GM21381 (cell line): Measurements from ENCODE around the gene MED16.

Experiments used
- ATAC-seq: cut with Tn5 transposase; IDR thresholded peaks from one replicate; pipeline ENCODE4 v1.9.1; 2021; ENCODE audit warnings: mild to moderate bottlenecking, moderate library complexity; ENCODE audit not compliant: unreplicated experiment

MED16 gene

DNA sequence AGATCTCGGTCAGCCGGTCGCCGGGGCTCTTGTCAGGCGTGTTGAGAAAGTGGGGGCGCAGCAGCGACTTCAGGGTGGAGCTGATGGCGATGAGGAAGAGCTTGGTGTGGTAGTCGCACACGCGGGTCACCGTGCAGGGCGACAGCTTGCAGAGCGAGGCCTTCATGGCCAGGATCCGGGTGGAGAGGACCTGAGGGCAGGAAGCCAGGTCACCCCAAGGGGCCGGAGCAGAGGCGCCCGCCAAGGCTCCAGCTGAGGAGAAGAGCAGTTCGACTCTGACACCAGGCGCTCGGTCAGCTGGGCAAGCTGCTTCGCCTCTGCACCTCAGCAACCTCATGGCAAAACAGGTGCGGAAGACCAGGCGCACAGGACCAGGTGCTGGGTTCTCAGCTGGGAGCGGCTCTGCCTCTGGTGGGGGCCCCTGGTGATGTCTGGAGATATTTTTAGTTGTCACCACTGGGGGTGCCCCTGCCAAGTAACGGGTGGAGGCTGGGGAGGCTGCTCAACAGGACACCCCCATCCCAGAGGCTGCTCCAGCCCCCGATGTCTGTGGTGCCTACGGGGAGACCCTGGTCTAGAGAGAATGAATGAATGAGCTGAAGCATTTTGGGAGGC is 17.6 kb downstream of the MED16 start:
- no peak for ATAC-seq

DNA sequence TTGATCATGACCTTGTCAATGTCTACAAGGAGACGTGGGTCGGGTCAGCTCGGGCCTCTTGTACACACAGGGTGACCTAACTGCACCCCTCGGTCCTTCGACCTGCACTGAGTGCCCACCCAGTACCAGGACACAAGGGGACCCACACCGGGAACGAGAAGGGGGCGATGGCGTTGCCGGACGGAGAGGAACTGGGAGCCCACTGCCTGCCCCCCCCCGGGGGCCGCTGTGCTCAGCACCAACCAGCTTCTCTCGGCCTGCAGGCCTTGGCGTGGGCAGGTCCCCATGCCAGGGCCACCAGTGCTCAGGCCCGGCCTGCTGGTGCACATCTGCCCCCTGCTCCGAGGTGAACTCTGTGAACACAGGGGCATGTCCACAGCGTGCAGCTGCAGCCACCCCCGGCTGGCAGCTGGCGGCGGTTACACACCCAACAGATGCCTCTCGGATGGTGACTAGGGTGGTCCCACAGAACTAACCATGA is 19.4 kb downstream of the MED16 start:
- no peak for ATAC-seq

DNA sequence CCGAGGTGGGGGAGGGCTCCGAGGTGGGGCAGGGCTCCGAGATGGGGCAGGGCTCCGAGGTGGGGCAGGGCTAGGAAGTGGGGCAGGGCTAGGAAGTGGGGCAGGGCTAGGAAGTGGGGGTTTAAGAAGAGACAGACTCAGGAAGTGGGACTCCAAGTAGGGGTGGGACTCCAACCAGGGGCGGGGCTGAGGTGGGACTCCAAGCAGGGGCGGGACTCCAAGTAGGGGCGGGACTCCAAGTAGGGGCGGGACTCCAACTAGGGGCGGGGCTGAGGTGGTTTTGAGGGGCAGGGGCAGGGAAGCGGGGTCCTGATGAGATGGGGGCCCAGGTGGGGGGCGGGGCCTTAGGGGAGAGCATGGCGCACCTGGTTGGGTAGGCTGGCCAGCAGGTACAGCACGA is 19.9 kb downstream of the MED16 start:
- no peak for ATAC-seq

DNA sequence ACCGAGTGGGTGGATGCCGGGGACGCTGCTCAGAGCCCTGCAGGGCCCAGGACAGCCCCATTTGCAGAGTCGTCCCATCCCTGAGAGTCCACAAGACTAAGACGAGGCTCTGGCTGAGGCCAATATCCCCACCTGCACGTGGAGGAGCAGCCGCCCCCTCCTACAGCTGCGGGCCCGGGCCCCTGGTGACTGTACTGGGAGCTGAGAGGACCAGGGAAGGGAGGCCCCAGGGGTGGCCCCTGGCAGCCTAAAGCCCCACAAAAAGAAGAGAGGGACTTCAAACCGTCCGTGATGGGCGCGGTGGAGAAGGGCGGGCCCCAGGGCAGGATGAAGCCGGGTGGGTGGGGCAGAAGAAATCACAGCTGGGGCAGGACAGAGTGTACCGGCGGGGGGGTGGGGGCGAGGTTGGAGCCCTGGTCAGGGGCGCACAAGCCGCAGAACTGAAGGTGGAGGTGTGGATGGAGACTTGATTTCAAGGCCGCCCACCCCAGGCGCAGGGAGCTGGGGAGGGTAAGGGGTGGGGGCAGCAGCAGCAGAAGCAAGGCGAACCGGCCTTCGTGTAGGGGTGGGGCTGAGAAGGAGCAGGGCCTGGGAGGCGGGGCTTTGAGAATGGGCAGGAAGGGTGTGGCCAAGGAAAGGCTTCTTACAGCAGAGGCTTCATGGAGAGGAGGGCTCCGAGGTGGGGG is 20.6 kb downstream of the MED16 start:
- no peak for ATAC-seq

DNA sequence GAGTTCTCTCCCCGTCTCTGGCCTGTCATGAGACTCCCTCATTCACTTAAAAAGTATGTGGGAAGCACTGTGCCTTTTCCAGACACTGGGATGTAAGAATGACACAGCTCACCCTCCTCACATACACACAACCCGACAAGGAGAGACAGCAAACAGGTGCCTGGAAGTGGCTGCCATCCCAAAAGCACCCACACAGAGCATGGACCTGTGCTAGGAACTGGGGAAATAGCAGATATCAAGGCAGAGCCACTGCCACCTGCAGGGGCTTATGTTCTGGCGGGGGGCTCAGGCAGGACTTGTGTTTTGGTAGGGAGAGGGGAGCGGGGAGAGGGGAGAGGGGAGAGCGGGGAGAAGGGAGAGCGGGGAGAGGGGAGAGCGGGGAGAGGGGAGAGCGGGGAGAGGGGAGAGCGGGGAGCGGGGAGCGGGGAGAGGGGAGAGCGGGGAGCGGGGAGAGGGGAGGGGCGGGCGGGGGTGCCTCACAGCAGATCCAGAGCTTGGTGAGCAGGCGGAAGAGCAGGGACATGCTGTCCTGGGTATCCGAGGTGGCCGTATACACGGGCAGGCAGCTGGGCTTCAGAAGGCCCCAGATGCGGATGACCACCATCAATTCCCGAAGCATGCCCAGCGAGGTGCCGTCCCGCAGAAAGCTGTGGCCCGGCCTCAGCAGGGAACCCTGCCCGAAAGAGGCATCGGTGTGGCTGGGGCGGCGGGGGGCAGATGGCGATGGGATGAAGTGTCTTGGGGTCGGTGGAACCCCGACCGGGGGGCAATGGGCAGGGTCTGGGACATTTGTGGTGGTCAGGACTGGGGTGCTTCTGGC is 21.3 kb downstream of the MED16 start:
- ATAC-seq = no peak

DNA sequence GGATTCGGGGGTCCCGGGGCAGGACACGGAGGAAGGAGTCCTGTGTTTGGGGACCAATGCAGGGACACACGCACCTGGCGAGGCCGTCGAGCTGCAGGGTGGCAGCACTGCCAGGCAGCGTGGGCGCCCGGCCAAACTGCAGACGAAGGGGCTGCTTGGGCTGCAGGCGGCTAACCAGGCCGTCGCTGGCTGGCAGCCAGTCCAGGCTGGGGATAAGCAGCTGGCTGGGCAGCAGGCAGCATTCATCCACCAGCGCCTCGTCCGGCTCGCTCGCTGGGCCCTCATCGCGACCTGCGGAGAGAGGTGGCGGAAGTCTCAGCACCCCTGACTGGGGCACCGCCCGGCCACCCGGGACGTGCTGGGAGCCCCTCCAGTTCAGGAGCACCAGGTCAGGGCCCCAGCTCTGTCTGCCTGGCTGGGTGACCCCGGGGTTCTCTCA is 22.0 kb downstream of the MED16 start:
- no peak for ATAC-seq

DNA sequence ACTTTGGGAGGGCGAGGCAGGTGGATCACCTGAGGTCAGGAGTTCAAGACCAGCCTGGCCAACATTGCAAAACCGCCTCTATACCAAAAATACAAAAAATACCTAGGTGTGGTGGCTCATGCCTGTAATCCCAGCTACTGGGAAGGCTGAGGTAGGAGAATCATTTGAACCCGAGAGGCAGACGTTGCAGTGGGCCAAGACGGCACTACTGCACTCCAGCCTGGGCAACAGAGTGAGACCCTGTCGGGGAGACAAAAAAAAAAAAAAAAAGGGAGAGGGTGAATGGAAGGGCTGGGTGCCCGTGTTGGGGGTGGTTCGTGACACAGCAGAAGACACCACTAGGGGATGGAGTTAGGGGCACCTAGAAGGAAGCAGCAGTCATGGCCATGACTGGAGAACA is 22.7 kb downstream of the MED16 start:
- ATAC-seq = no peak

DNA sequence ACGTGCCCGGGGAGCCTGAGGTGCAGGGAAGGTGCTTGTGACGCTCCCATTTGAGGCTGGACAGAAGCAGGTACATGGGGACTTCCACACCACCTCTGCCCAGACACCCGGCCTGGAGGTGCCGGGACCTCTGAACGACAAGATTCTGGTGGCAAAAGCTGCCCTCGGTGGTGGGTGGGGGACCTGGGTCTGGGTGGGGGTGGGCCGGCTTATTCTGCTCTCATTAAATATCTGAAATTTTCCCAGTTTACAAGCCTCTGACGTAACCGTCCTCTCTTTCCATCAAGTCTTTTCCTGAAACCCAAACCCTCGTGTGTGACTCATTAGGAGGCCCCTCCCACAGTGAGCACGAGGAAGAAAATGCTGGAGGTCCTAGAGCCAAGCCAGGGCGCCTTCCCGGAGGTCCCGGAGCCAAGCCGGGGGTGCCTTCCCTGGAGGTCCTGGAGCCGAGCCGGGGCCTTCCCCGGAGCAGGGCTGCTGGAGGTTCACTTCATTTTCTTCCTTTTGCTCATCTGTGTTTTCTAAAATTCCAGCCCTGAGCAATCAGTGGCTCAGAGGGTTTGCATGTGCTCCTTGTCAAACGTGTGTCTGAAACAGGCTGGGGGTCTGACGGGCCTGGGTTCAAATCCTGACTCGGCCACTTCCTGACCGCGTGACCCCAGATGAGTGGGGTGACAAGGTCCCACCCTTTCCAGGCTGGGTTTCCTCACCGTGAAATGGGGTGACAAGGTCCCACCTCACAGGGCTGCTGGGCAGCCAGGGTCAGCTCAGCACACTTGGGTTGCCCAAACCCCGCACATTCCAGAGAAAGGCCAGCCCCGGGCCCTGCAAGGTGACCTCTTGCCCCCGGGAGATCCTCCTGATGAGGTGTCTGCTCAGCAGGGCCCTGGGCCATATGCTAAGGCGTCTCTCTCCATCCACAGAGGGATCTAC is 23.5 kb downstream of the MED16 start:
- no peak for ATAC-seq

DNA sequence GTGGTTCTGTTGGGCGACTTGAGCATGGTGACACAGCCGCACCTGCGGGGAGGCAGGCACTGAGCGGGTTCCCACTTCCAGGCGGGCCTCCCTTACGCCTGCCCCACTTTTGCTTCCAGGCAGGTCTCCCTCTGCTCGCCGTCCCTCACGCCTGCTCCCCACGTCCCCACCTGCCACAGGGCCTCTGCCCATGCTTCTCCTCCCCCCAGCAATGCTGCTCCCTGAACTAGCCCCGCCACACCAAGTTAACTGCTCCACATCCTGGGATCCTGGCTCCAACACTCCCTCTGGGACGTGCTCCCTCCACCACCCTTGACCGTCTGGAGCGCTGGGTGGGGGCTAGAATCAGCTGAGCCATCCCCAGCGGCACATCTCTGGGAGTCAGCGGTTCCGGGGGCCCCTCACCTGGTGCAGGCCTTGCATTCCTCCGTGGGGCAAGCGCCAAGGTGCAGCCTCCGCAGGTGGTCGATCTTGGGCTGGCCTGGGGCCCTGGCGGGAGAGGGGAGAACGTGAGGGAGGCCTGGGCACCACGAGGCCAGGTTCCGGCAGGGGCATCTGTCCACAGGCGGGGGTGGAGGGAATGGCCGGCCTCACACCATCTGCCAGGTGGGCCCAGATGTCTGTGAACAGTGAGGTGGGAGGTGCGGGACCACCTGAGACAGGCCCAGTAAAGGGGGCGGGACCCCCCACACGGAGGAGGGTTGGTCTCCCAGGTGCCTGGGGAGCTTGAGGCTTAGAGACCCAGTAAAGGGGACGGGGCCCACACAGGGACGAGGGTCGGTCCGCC is 24.3 kb downstream of the MED16 start:
- ATAC-seq = no peak

DNA sequence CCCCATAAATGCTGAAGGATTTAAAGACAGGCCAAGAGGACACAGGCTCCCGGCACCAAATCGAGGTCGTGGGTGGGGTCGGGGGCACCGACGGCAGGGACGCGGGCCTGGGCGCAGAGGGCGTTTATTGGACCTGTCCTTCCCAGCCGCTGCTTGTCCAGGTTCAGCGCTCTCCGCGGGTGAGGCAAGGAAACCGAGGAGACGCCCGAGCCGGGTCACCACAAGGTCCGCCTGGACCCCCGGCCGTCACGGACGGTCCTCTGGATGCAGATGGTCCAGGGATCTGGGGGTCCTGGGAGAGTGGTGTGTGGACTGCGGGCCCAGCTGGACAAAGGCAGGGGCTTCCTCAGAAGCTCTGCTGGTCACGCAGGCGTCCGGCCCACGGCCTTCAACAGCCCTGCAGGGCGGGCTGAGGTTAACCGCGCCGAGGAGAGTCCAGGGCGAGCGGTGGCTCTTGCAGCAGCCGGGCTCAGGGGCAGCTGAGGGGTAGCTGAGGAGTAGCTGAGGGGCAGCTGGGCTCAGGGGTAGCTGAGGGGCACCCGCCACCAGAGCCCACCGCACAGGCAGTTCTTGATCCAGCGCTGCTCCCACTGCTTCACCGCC is 25.0 kb downstream of the MED16 start:
- no peak for ATAC-seq

DNA sequence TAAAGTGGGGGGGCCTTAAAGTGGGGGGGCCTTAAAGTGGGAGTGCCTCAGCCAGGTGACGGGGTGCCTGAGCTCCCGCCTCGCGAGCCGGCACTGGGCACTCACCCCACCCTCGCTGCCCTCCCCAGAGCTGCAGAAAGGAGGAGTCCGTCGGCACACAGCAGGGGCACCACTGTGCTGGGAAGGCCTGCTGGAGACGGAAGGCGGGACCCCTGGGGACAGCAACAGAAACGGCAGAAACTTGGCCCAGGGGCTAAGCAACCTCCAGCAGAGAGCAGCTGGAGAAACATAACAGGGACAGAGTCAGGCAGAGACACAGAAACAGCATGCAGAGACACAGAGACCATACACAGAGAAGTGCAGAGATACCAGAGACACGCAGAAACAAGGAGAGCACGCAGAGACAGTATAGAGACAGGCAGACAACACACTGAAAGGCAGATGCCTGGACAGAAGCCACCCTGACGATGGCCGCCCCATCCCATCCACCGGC is 25.6 kb downstream of the MED16 start:
- no peak for ATAC-seq

DNA sequence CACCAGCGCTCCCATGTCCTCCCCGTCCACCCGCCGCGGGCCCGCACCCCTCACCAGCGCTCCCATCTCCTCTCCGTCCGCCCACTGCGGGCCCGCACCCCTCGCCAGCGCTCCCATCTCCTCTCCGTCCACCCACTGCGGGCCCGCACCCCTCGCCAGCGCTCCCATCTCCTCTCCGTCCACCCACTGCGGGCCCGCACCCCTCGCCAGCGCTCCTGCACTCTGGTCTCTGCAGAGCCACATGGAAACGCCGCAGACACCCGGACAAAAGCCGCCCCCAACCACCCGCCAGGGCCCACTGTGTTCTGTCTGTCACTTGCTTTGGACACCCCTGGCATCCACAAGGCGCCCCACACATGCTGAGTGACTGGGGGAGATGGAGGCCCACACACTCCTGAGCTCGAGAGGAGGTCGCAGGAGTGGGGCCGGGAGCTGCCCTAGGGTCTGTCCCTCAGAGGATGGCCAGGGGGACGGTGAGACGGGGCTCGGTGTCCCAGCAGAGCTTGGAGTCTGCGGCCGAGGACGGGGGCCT is 26.2 kb downstream of the MED16 start:
- ATAC-seq = no peak

DNA sequence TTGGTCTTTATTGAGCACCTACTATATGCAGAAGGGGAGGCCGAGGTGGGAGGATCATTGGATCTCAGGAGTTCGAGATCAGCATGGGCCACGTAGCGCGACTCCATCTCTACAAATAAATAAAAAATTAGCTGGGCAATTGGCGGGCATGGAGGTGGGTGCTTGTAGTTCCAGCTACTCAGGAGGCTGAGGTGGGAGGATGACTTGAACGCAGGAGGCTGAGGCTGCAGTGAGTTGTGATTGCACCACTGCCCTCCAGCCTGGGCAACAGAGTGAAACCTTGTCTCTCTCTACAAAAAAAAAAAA is 29.7 kb downstream of the MED16 start:
- ATAC-seq = no peak

DNA sequence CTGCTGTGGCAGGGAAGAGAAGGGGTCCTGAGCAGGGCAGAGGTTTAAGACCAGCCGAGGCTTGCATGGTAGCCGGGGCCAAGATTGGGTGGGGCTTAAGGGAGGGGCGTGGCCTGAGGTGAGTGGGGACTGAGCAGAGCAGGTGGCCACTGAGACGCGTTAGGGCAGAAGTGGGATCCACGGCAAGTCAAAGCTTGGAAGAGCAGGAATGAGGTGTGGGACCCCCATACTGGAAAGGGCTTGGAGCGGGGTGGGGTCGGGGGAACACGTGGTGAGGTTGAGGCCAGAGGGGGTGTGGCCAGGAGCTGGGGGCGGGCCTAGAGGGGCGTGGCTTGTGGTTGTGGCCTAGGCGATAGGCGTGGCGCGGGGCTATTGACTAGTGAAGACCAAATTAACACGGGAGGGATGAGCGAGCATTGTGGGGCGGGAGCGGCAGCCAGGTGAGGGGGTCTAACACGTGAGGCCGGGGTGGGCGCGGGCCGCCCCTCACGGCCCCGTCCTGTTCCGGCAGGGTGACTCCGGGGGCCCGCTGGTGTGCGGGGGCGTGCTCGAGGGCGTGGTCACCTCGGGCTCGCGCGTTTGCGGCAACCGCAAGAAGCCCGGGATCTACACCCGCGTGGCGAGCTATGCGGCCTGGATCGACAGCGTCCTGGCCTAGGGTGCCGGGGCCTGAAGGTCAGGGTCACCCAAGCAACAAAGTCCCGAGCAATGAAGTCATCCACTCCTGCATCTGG is 30.2 kb downstream of the MED16 start:
- ATAC-seq = no peak

DNA sequence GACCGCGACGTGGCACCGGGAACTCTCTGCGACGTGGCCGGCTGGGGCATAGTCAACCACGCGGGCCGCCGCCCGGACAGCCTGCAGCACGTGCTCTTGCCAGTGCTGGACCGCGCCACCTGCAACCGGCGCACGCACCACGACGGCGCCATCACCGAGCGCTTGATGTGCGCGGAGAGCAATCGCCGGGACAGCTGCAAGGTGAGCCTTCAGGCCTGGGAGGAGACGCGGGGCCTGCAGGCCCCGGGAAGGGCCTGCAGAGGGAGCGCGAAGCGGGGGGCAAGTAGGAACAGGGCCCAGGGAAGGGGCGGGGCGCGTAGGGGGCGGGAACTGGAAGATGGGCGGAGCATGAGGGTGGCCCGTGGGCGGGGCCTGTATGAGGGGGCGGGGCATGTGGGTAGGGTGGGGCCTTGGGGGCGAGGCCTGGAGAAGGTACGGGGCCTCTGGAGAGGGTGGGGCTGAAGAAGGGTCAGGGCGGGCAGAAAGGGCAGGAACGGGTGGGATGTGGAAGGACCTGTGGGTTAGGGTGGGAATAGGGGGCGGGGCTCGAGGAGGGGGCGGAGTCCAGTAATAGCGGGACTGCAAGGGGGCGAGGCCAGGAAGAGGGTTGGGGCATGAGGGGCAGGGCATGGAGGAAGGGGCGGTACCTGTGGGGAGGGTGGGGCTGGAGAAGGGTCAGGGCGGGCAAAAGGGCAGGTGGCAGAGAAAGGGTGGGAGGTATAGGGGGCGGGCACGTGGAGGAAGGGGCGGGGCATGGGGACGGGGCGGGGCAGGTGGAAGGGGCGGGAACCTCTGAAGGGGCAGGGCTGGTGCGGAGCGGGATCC is 31.0 kb downstream of the MED16 start:
- no peak for ATAC-seq

DNA sequence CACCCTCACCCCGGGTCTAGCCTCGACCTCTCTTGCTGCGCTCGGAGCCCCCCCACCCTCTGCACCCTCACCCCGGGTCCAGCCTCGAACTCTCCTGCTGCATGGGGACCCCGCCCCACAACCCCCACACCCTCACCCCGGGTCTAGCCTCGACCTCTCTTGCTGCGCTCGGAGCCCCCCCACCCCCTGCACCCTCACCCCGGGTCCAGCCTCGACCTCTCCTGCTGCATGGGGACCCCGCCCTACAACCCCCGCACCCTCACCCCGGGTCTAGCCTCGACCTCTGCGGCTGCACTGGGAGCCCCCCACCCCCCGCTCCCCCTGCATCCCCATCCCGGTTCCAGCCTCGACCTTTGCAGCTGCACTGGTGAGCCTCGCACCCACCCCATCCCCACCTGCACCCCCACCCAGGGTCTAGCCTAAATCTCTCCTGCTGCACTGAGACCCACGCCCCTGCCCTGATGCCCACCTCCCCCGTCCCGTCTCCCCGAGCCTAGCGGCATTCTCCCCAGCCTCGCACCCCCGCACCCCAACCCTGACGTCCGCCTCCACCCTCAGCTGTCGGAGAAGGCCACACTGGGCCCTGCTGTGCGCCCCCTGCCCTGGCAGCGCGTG is 31.7 kb downstream of the MED16 start:
- ATAC-seq = no peak
